Measurements from ENCODE around the gene EPHA4.

EPHA4 gene

GRCh38 chr2:221501210-221501882, 70.8 kb downstream of the EPHA4 start:
- DNase-seq, result no peak

- DNase-seq, result no peak
Measured at GRCh38 chr2:221500501-221501209, 71.4 kb downstream of the EPHA4 start.

GRCh38 chr2:221495731-221496130, 76.4 kb downstream of the EPHA4 start:
- DNase-seq, result no peak

- no peak for DNase-seq
Measured at GRCh38 chr2:221494556-221494955, 77.5 kb downstream of the EPHA4 start.

- no peak for DNase-seq
Measured at GRCh38 chr2:221493391-221493790, 78.7 kb downstream of the EPHA4 start.

- no peak for DNase-seq
Measured at GRCh38 chr2:221492636-221493035, 79.5 kb downstream of the EPHA4 start.

- DNase-seq, result no peak
Measured at GRCh38 chr2:221490506-221491060, 81.5 kb downstream of the EPHA4 start.

GRCh38 chr2:221488136-221488807, 83.8 kb downstream of the EPHA4 start:
- DNase-seq, result no peak

- DNase-seq, result no peak
Measured at GRCh38 chr2:221486106-221486505, 86.0 kb downstream of the EPHA4 start.

GRCh38 chr2:221485503-221485870, 86.6 kb downstream of the EPHA4 start:
- DNase-seq, result no peak

GRCh38 chr2:221484761-221485502, 87.2 kb downstream of the EPHA4 start:
- DNase-seq, result no peak

GRCh38 chr2:221482666-221483455, 89.2 kb downstream of the EPHA4 start:
- DNase-seq, result no peak

- DNase-seq, result no peak
Measured at GRCh38 chr2:221480821-221481220, 91.3 kb downstream of the EPHA4 start.

- DNase-seq, result no peak
Measured at GRCh38 chr2:221480163-221480562, 91.9 kb downstream of the EPHA4 start.

- no peak for DNase-seq
Measured at GRCh38 chr2:221478485-221478863, 93.6 kb downstream of the EPHA4 start.

- DNase-seq, result no peak
Measured at GRCh38 chr2:221477714-221478484, 94.2 kb downstream of the EPHA4 start.

GRCh38 chr2:221476195-221476594, 95.9 kb downstream of the EPHA4 start:
- no peak for DNase-seq

GRCh38 chr2:221473451-221473850, 98.7 kb downstream of the EPHA4 start:
- DNase-seq, result no peak

GRCh38 chr2:221468317-221468716, 103.8 kb downstream of the EPHA4 start:
- DNase-seq, result no peak

GRCh38 chr2:221467610-221468009, 104.5 kb downstream of the EPHA4 start:
- no peak for DNase-seq

GRCh38 chr2:221466744-221467143, 105.4 kb downstream of the EPHA4 start:
- DNase-seq, result no peak
